GM13976 (cell line): ENCODE data around the gene WNK1.

Experiments
- DNase-seq: peaks from one replicate; pipeline ENCODE4 v3.0.0; 2012; ENCODE audit warnings: low spot score
- in situ Hi-C: fragments of 300-500 bp; cut with MboI; formaldehyde crosslinking; loops from one replicate; pipeline ENCODE4 v1.12.0; 2022; ENCODE audit warnings: low sequenced_read_pairs, mixed read lengths, inconsistent platforms; ENCODE audit not compliant: unreplicated experiment
- TF ChIP-seq, protein P1 (sequence below): IDR thresholded peaks from 2 replicates; pipeline ENCODE4 v1.5.1; 2012; ENCODE audit warnings: borderline replicate concordance, mild to moderate bottlenecking; ENCODE audit not compliant: insufficient read depth; ENCODE audit errors: extremely low read depth, missing control alignments, control extremely low read depth

WNK1 gene

DNA sequence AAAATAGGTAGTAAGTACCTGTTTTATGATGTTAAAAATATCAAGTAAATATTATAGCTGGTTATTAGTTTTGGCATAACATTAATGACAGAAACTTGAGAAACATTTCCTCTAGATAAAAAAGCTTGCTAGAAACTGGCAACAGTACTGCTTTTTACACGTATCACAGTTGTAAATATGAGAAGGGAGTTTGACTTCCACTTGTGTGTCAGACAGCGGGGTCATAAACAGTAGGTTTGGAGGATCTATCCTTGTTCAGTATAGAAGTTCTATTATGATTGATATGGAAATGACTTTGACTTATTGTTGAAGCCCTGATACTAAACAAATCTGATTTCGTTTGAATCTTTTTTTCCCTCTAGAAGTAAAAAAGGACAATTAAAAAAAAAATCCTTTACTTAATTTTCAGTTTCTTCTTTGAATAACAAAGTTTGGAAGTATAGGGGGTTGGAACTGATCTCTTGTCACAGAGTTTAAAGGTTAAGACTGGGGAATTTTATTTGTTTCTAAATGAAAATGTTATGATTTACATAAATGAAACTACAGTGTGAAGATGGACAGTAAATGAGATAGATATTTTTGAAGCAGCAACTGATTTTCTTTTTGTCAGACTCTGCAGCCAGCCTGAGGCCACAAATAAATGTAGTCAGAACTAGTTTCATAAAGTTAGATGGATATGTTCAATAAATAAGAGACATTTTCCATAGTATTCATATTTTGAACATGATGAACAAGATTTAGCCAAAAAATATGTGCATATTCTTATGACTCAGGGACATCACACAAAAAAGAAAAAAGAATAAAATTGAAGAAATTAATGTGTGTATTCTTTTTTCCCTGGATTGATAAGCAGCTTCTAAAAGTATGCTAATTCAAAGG, 50.1 kb downstream of the WNK1 start:
- TF ChIP-seq, protein P1, sequence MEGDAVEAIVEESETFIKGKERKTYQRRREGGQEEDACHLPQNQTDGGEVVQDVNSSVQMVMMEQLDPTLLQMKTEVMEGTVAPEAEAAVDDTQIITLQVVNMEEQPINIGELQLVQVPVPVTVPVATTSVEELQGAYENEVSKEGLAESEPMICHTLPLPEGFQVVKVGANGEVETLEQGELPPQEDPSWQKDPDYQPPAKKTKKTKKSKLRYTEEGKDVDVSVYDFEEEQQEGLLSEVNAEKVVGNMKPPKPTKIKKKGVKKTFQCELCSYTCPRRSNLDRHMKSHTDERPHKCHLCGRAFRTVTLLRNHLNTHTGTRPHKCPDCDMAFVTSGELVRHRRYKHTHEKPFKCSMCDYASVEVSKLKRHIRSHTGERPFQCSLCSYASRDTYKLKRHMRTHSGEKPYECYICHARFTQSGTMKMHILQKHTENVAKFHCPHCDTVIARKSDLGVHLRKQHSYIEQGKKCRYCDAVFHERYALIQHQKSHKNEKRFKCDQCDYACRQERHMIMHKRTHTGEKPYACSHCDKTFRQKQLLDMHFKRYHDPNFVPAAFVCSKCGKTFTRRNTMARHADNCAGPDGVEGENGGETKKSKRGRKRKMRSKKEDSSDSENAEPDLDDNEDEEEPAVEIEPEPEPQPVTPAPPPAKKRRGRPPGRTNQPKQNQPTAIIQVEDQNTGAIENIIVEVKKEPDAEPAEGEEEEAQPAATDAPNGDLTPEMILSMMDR = no peak
- no peak for DNase-seq
- in situ Hi-C loops = no loop called here

DNA sequence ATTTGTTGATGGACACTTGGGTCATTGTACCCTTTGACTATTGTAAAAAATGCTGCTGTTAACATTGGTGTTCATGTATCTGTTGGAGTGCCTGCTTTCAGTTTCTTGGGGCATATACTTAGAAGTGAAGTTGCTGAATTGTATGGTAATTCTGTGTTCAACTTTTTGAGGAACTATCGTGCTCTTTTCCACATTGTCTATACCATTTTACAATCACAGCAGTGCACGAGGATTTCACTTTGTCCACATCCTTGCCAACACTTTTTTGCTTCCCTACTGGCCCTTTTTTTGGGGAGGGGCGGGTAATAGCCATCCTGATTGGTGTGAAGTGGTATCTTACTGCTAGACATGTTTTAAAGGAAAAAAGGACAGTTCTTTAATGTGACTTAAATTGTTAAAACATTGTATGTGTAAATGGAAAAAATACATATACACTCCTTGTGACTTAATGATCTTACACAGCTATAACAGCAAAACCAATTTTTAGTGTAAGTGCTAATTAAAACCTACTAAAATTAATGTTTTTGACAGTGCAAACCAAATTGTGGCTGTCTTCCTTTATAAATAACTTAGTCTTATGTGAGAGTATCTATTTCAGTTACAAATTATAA, 52.7 kb downstream of the WNK1 start:
- no peak for DNase-seq
- TF ChIP-seq, protein P1 = no peak
- in situ Hi-C loops = no loop called here

DNA sequence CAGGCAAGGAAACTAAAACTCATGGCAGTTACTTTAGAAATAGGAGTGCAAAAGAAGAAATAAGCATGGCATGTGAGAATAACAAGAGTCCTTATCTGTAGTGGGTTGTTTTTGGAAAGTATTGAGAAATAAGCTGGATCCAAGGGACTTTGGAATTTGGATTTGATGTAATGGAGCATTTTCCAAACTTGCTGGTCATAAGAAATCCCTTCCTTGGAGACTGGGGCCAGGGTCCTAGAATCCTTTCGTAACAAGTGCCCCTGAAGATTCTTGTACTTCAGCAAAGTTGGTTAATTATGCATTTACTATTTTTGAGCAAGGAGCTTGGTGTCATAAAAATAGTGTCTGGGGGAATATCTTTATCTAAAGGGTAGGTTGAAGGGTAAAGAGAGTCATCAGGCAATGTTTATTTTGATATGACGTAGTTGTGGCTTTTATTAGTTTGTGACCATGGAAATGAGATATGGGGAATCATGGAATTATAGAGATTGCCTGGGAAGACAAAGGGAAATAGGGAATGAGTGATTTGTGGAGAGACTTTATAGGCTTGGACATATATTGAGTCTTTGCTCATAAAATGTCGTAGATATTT, 53.9 kb downstream of the WNK1 start:
- TF ChIP-seq, protein P1 = no peak
- no peak for DNase-seq
- in situ Hi-C loops = no loop called here

DNA sequence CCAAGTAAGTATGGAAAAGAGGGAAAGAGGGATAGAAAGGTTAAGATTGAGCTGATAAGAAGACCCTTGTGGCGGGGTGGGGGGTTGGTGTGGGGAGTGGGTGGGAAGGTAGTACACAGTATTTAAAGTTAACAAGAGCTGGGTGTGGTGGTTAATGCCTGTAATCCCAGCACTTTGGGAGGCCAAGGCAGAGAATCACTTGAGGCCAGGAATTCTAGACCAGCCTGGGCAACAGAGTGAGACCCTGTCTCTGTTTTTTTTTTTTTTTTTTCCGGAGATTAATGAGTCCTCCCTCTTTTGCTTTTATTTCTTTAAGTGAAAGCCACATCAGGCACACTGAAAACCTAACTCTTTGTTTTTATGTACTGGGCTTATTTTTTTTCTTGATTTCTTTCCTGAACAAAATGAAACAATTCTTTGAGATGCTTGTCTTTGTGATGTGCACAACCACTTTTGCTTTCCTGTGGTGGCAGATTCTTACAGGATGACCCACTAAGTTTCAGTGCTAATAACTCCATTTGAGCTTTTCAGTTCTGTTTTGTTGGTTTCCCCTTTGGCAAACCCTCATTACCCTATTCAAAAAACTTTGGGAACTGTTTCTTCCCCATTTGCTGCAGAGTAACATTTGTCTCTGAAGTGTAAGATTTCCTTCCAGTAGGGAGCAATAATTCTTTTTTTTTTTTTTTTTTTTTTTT, 54.8 kb downstream of the WNK1 start:
- TF ChIP-seq, protein P1 = no peak
- in situ Hi-C loops = no loop called here
- DNase-seq = peak; percentile 52

GRCh38 chr12:810116-810515, 57.7 kb downstream of the WNK1 start:
- no peak for DNase-seq
- in situ Hi-C loops = loop anchor here (10.0 kb wide), 3 partner anchors 135 to 285 kb away; partner anchors contain the start of gene RAD52
- TF ChIP-seq, protein P1 = no peak
